GM19438 (cell line): ENCODE measurements around the gene APBA2.

Experiments
- ATAC-seq: cut with Tn5 transposase; IDR thresholded peaks from one replicate; pipeline ENCODE4 v1.9.1; 2021; ENCODE audit warnings: low read depth; ENCODE audit not compliant: unreplicated experiment

The APBA2 gene

GRCh38 chr15:29110176-29110575 is 224.4 kb downstream of the APBA2 start:
- no peak for ATAC-seq

GRCh38 chr15:29110733-29111132 is 225.0 kb downstream of the APBA2 start:
- ATAC-seq, result no peak

GRCh38 chr15:29111705-29112281 is 226.0 kb downstream of the APBA2 start:
- no peak for ATAC-seq

GRCh38 chr15:29113336-29114220 is 227.8 kb downstream of the APBA2 start:
- no peak for ATAC-seq

GRCh38 chr15:29114221-29115092 is 228.7 kb downstream of the APBA2 start:
- no peak for ATAC-seq

GRCh38 chr15:29115093-29115991 is 229.6 kb downstream of the APBA2 start:
- no peak for ATAC-seq

- ATAC-seq, result no peak
These were observed 231.4 kb downstream of the APBA2 start for GRCh38 chr15:29116970-29117700.

- no peak for ATAC-seq
These were observed 232.0 kb downstream of the APBA2 start for GRCh38 chr15:29117778-29118177.

GRCh38 chr15:29119847-29120246 is 234.1 kb downstream of the APBA2 start:
- no peak for ATAC-seq

- ATAC-seq, result no peak
These were observed 235.0 kb downstream of the APBA2 start for GRCh38 chr15:29120593-29121368.

- no peak for ATAC-seq
These were observed 235.5 kb downstream of the APBA2 start for GRCh38 chr15:29121369-29121656.

GRCh38 chr15:29121907-29122306 is 236.1 kb downstream of the APBA2 start:
- no peak for ATAC-seq

GRCh38 chr15:29122506-29122905 is 236.7 kb downstream of the APBA2 start:
- no peak for ATAC-seq

GRCh38 chr15:29123171-29123570 is 237.4 kb downstream of the APBA2 start:
- ATAC-seq, result no peak

GRCh38 chr15:29123991-29124390 is 238.2 kb downstream of the APBA2 start:
- no peak for ATAC-seq

GRCh38 chr15:29124581-29125381 is 239.0 kb downstream of the APBA2 start:
- no peak for ATAC-seq

GRCh38 chr15:29125382-29126207 is 239.8 kb downstream of the APBA2 start:
- no peak for ATAC-seq
